ENCODE data around the gene TRPV2.

TRPV2 gene

GRCh38 chr17:16460796-16461605 is 45.6 kb downstream of the TRPV2 start:
- DNase-seq, result no peak

- no peak for DNase-seq
Observed at GRCh38 chr17:16461606-16461866, 46.2 kb downstream of the TRPV2 start.

GRCh38 chr17:16462070-16462864 is 46.9 kb downstream of the TRPV2 start:
- DNase-seq, result no peak

- DNase-seq, result peak; percentile 46
Observed at GRCh38 chr17:16463358-16464302, 48.3 kb downstream of the TRPV2 start.

- no peak for DNase-seq
Observed at GRCh38 chr17:16464303-16465051, 49.1 kb downstream of the TRPV2 start.

- no peak for DNase-seq
Observed at GRCh38 chr17:16465052-16465312, 49.6 kb downstream of the TRPV2 start.

- DNase-seq, result peak; percentile 48
Observed at GRCh38 chr17:16465861-16466338, 50.5 kb downstream of the TRPV2 start.

GRCh38 chr17:16466407-16466806 is 51.0 kb downstream of the TRPV2 start:
- no peak for DNase-seq

- no peak for DNase-seq
Observed at GRCh38 chr17:16467044-16467443, 51.7 kb downstream of the TRPV2 start.

GRCh38 chr17:16467886-16468285 is 52.5 kb downstream of the TRPV2 start:
- DNase-seq, result no peak

- no peak for DNase-seq
Observed at GRCh38 chr17:16468428-16468992, 53.1 kb downstream of the TRPV2 start.

GRCh38 chr17:16470265-16470664 is 54.9 kb downstream of the TRPV2 start:
- no peak for DNase-seq

- DNase-seq, result no peak
Observed at GRCh38 chr17:16471295-16471694, 55.9 kb downstream of the TRPV2 start.

GRCh38 chr17:16472539-16472938 is 57.2 kb downstream of the TRPV2 start:
- no peak for DNase-seq

GRCh38 chr17:16473044-16474011 is 58.0 kb downstream of the TRPV2 start:
- DNase-seq, result no peak

GRCh38 chr17:16474012-16474725 is 58.8 kb downstream of the TRPV2 start:
- no peak for DNase-seq

- DNase-seq, result no peak
Observed at GRCh38 chr17:16475179-16475704, 59.9 kb downstream of the TRPV2 start.

- no peak for DNase-seq
Observed at GRCh38 chr17:16477255-16477654, 61.9 kb downstream of the TRPV2 start.

GRCh38 chr17:16477666-16478065 is 62.3 kb downstream of the TRPV2 start:
- no peak for DNase-seq

GRCh38 chr17:16478649-16479048 is 63.3 kb downstream of the TRPV2 start:
- DNase-seq, result no peak
